PFSK-1 (cell line): ENCODE measurements around the gene PCDHGA1.

ENCODE experiments used
- TAF1 ChIP-seq: IDR thresholded peaks from 2 replicates; pipeline ENCODE4 v1.6.1; 2012; ENCODE audit warnings: low read length, control low read depth, borderline replicate concordance; ENCODE audit not compliant: insufficient read depth
- TF ChIP-seq, protein P1 (sequence below), 2 experiments: IDR thresholded peaks; 2 replicates each; pipeline versions ENCODE4 v1.6.1 to v1.8.0; 2011 to 2012; ENCODE audit warnings: low read depth in 2 of 2, low read length in 2 of 2, control low read depth in 1 of 2, inconsistent platforms in 1 of 2, mild to moderate bottlenecking in 1 of 2, moderate library complexity in 1 of 2; ENCODE audit not compliant: insufficient read depth in 1 of 2

DNA sequence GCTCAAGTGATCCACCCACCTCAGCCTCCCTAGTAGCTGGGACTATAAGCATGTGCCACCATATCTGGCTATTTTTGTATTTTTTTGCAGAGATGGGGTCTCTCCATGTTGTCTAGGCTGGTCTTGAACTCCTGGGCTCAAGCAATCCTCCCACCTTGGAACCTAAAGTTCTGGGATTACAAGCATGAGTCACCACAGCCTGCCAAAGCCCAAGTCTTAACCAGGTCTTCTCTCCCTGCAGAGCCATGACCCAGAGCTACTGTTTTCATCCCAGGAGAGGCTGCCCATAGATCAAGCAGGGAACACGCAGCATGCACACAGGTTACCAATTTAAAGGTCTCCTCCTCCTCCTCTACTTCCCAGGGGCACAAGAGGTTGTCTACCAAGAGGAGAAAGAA is 188.3 kb downstream of the PCDHGA1 start:
- TF ChIP-seq, protein P1, sequence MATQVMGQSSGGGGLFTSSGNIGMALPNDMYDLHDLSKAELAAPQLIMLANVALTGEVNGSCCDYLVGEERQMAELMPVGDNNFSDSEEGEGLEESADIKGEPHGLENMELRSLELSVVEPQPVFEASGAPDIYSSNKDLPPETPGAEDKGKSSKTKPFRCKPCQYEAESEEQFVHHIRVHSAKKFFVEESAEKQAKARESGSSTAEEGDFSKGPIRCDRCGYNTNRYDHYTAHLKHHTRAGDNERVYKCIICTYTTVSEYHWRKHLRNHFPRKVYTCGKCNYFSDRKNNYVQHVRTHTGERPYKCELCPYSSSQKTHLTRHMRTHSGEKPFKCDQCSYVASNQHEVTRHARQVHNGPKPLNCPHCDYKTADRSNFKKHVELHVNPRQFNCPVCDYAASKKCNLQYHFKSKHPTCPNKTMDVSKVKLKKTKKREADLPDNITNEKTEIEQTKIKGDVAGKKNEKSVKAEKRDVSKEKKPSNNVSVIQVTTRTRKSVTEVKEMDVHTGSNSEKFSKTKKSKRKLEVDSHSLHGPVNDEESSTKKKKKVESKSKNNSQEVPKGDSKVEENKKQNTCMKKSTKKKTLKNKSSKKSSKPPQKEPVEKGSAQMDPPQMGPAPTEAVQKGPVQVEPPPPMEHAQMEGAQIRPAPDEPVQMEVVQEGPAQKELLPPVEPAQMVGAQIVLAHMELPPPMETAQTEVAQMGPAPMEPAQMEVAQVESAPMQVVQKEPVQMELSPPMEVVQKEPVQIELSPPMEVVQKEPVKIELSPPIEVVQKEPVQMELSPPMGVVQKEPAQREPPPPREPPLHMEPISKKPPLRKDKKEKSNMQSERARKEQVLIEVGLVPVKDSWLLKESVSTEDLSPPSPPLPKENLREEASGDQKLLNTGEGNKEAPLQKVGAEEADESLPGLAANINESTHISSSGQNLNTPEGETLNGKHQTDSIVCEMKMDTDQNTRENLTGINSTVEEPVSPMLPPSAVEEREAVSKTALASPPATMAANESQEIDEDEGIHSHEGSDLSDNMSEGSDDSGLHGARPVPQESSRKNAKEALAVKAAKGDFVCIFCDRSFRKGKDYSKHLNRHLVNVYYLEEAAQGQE (IDR thresholded peaks at IDR 0.05; ENCODE audit: insufficient read depth in 1 of 2, low read depth in 2 of 2, low read length in 2 of 2) = no peak
- no peak for TF ChIP-seq TAF1
